SK-N-SH treated with all-trans-retinoic acid at 6 μM for 48 hours (cell line): ENCODE results near the gene GLOD4.
"Not testable (repeated sequence)": the region's sequence is repeated elsewhere in the genome, so short reads cannot be mapped to it uniquely, and the experiment has no call there.

ENCODE experiments used
- ATAC-seq: fragments of 200-7000 bp; cut with Tn5 transposase; 3 replicates; pipeline ENCODE4 v1.9.1; 2020; ENCODE audit warnings: mild to moderate bottlenecking, moderate library complexity
- BACH2 ChIP-seq: fragments of 250-450 bp; sonication (Bioruptor Pico); IDR thresholded peaks from 2 replicates; pipeline ENCODE4 v1.9.0; 2021; ENCODE audit warnings: mild to moderate bottlenecking, borderline replicate concordance
- CREB5 ChIP-seq: fragments of 250-450 bp; sonication (Bioruptor Pico); IDR thresholded peaks from 2 replicates; pipeline ENCODE4 v1.5.1; 2020; ENCODE audit warnings: low read depth, mild to moderate bottlenecking, moderate library complexity
- CSDC2 ChIP-seq: fragments of 250-450 bp; sonication (Bioruptor Pico); IDR thresholded peaks from 2 replicates; pipeline ENCODE4 v1.5.0; 2020; ENCODE audit warnings: mild to moderate bottlenecking, moderate library complexity
- GLIS3 ChIP-seq: fragments of 250-450 bp; sonication (Bioruptor Pico); IDR thresholded peaks from 2 replicates; pipeline ENCODE4 v1.5.0; 2020; ENCODE audit warnings: mild to moderate bottlenecking, moderate library complexity
- POU6F1 ChIP-seq: fragments of 250-450 bp; sonication (Bioruptor Pico); IDR thresholded peaks from 2 replicates; pipeline ENCODE4 v1.8.0; 2021; ENCODE audit warnings: low read depth, mild to moderate bottlenecking, moderate library complexity, borderline replicate concordance
- PPARA ChIP-seq: fragments of 250-450 bp; sonication (Bioruptor Pico); IDR thresholded peaks from 2 replicates; pipeline ENCODE4 v1.5.0; 2020; ENCODE audit warnings: mild to moderate bottlenecking, borderline replicate concordance
- RARB ChIP-seq: fragments of 250-450 bp; sonication (Bioruptor Pico); IDR thresholded peaks from 2 replicates; pipeline ENCODE4 v1.8.0; 2021; ENCODE audit warnings: mild to moderate bottlenecking, moderate library complexity
- SNAI2 ChIP-seq: fragments of 250-450 bp; sonication (Bioruptor Pico); IDR thresholded peaks from 2 replicates; pipeline ENCODE4 v1.5.0; 2020; ENCODE audit warnings: mild to moderate bottlenecking, moderate library complexity
- TCF4 ChIP-seq: fragments of 250-450 bp; sonication (Bioruptor Pico); IDR thresholded peaks from 2 replicates; pipeline ENCODE4 v1.8.0; 2021; ENCODE audit warnings: mild to moderate bottlenecking, moderate library complexity, borderline replicate concordance
- TOX ChIP-seq: fragments of 250-450 bp; sonication (Bioruptor Pico); IDR thresholded peaks from 2 replicates; pipeline ENCODE4 v1.8.0; 2021; ENCODE audit warnings: mild to moderate bottlenecking, moderate library complexity, borderline replicate concordance
- TSHZ2 ChIP-seq: fragments of 250-450 bp; sonication (Bioruptor Pico); IDR thresholded peaks from 2 replicates; pipeline ENCODE4 v1.5.0; 2020; ENCODE audit warnings: mild to moderate bottlenecking, moderate library complexity
- ZFP3 ChIP-seq: fragments of 250-450 bp; sonication (Bioruptor Pico); IDR thresholded peaks from 2 replicates; pipeline ENCODE4 v1.5.0; 2020; ENCODE audit warnings: mild to moderate bottlenecking, moderate library complexity
- ZFP30 ChIP-seq: fragments of 450-650 bp; formaldehyde crosslinking; IDR thresholded peaks from 2 replicates; pipeline ENCODE4 v1.5.0; 2022; ENCODE audit warnings: mild to moderate bottlenecking, moderate library complexity
- ZNF565 ChIP-seq: fragments of 450-650 bp; formaldehyde crosslinking; conservative IDR thresholded peaks from 2 replicates; pipeline ENCODE4 v1.5.0; 2020; ENCODE audit warnings: low read depth, mild to moderate bottlenecking, moderate library complexity
- ZNF70 ChIP-seq: fragments of 450-650 bp; formaldehyde crosslinking; IDR thresholded peaks from 2 replicates; pipeline ENCODE4 v1.5.0; 2020; ENCODE audit warnings: mild to moderate bottlenecking, moderate library complexity
- TF ChIP-seq, protein P1 (sequence below): fragments of 250-450 bp; sonication (Bioruptor Pico); IDR thresholded peaks from 2 replicates; pipeline ENCODE4 v1.8.0; 2020; ENCODE audit warnings: mild to moderate bottlenecking, moderate library complexity, borderline replicate concordance

Gene GLOD4

GRCh38 chr17:788551-788950, 6.5 kb upstream of the GLOD4 start:
- ATAC-seq = no peak

GRCh38 chr17:787641-788221, 5.7 kb upstream of the GLOD4 start:
- no peak for ATAC-seq
- TF ChIP-seq TSHZ2 (CRISPR knock-in tag) = no peak

More at GRCh38 chr17:788551-788950, 6.5 kb upstream of the GLOD4 start:
- no peak for TF ChIP-seq CSDC2 (CRISPR knock-in tag)
- TF ChIP-seq TOX = no peak
- TF ChIP-seq GLIS3 (CRISPR knock-in tag) = no peak
- TF ChIP-seq ZFP3 (CRISPR knock-in tag) = no peak
- TF ChIP-seq SNAI2 (CRISPR knock-in tag) = no peak
- no peak for TF ChIP-seq TCF4 (CRISPR knock-in tag)

DNA sequence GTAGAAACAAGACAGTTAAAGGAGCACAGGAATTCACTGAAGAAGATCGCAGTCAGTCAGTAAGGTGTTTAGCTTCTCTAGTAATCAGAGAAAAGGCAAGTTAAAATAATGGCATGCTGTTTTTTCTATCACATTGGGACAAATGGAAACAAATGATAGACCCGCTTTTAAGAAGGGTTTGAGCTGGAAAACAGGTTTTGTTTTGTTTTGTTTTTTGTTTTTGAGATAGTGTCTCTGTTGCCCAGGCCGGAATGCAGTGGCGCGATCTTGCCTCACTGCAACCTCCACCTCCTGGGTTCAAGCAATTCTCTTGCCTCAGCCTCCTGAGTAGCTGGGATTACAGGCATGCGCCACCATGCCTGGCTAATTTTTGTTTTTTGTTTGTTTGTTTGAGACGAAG, 3.8 kb upstream of the GLOD4 start:
- not testable (repeated sequence) for ATAC-seq

GRCh38 chr17:784143-784542, 2.1 kb upstream of the GLOD4 start:
- ATAC-seq = no peak

GRCh38 chr17:778096-778495, 4.0 kb downstream of the GLOD4 start:
- TF ChIP-seq TOX = no peak
- no peak for ATAC-seq

More at GRCh38 chr17:784143-784542, 2.1 kb upstream of the GLOD4 start:
- TF ChIP-seq RARB (CRISPR knock-in tag) = no peak
- TF ChIP-seq ZNF565 (CRISPR knock-in tag) = no peak
- TF ChIP-seq BACH2 (CRISPR knock-in tag) = no peak
- TF ChIP-seq TCF4 (CRISPR knock-in tag) = no peak
- TF ChIP-seq PPARA = no peak
- no peak for TF ChIP-seq ZNF70
- no peak for TF ChIP-seq POU6F1 (CRISPR knock-in tag)

DNA sequence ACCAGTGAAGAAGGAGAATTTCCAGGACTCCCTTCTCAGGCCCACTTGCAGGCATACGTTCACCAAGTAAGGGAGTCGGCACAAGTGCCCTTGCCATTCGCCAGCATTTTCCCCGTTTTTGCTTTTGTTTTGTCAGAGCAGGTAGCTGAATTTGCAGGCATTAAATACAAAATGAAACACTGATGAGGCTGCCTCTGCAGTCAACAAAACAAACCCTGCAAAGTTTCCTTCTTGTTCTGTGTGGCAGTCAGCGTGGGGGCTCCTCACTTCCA, 7.8 kb downstream of the GLOD4 start:
- TF ChIP-seq TSHZ2 (CRISPR knock-in tag) (no peak), ZFP30 (CRISPR knock-in tag) (no peak), RARB (CRISPR knock-in tag) (no peak), ZFP3 (CRISPR knock-in tag) (no peak)
- no peak for ATAC-seq

GRCh38 chr17:773467-774312, 8.4 kb downstream of the GLOD4 start:
- ATAC-seq = no peak
- TF ChIP-seq ZNF70 (no peak), CSDC2 (CRISPR knock-in tag) (no peak), TSHZ2 (CRISPR knock-in tag) (no peak), CREB5 (CRISPR knock-in tag) (no peak)
- TF ChIP-seq, protein P1, sequence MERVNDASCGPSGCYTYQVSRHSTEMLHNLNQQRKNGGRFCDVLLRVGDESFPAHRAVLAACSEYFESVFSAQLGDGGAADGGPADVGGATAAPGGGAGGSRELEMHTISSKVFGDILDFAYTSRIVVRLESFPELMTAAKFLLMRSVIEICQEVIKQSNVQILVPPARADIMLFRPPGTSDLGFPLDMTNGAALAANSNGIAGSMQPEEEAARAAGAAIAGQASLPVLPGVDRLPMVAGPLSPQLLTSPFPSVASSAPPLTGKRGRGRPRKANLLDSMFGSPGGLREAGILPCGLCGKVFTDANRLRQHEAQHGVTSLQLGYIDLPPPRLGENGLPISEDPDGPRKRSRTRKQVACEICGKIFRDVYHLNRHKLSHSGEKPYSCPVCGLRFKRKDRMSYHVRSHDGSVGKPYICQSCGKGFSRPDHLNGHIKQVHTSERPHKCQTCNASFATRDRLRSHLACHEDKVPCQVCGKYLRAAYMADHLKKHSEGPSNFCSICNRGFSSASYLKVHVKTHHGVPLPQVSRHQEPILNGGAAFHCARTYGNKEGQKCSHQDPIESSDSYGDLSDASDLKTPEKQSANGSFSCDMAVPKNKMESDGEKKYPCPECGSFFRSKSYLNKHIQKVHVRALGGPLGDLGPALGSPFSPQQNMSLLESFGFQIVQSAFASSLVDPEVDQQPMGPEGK = no peak
